HepG2 (cell line): Measurements from ENCODE around the gene SHLD1. TPM values are rescaled to one million over a fixed set of nuclear protein-coding genes. Genes with fewer than 3 reads are reported as not detected.

ENCODE experiments used
- ATAC-seq: fragments of 200-7000 bp; cut with Tn5 transposase; 3 replicates; pipeline ENCODE4 v1.9.1; 2020; ENCODE audit warnings: mild to moderate bottlenecking, moderate library complexity
- BruUV-seq: library from RNA; stranded (reverse); fragments of 400-500 nt; replicated peaks from 2 replicates; lab custom pipeline; 2021; lab: Mats Ljungman, UMichigan
- CTCF ChIA-PET: fragments of 300-600 bp; formaldehyde crosslinking; extraction: SDS; loops from one replicate; lab custom pipeline; 2021; ENCODE audit warnings: low total read pairs, inconsistent platforms, low intra/inter-chr PET ratio; lab: Yijun Ruan, JAX
- POLR2A ChIA-PET: fragments of 350-600 bp; sonication (Branson Sonifier 250); formaldehyde crosslinking; loops from one replicate; lab custom pipeline; 2020; ENCODE audit warnings: antibody characterized with exemption, inconsistent platforms; lab: Yijun Ruan, JAX
- DNase-seq: peaks from one replicate; pipeline ENCODE4 v3.0.0-alpha.2; 2015; ENCODE audit warnings: low spot score
- FAIRE-seq: peaks from 3 replicates; lab custom pipeline; 2011; peaks lifted over from hg19 to GRCh38; lab: Jason Lieb, UNC
- H2AFZ ChIP-seq: one replicate; pipeline ENCODE4 v1.6.1; 2011; ENCODE audit warnings: low read length, inconsistent platforms
- H3K27ac ChIP-seq: fragments of 300-600 bp; 3 replicates; pipeline ENCODE4 v1.8.0; 2011; ENCODE audit warnings: mixed run types, mild to moderate bottlenecking, mixed read lengths, low read length, inconsistent platforms; ENCODE audit not compliant: insufficient read depth; ENCODE audit errors: extremely low read length
- H3K27me3 ChIP-seq, 2 experiments: fragments of 200-600 bp in 1 of 2; 2 replicates in 1 of 2; 3 replicates in 1 of 2; pipeline versions ENCODE4 v1.6.0 to v1.8.0; 2011; ENCODE audit warnings: low read length in 2 of 2, mild to moderate bottlenecking in 2 of 2, moderate library complexity in 2 of 2, inconsistent platforms in 1 of 2; ENCODE audit not compliant: insufficient read depth in 2 of 2, control insufficient read depth in 1 of 2
- H3K36me3 ChIP-seq, 2 experiments: fragments of 200-600 bp in 1 of 2; replicated peaks in 1 of 2; 2 replicates in 1 of 2; 3 replicates in 1 of 2; pipeline versions ENCODE4 v1.5.1 to v1.8.0; 2011; ENCODE audit warnings: low read length in 2 of 2, inconsistent platforms in 1 of 2; ENCODE audit not compliant: insufficient read depth in 2 of 2, control insufficient read depth in 1 of 2
- H3K4me1 ChIP-seq: 2 replicates; pipeline ENCODE4 v1.5.1; 2012; ENCODE audit warnings: low read length, inconsistent platforms; ENCODE audit not compliant: insufficient read depth
- H3K4me2 ChIP-seq: 2 replicates; pipeline ENCODE4 v1.6.0; 2011; ENCODE audit warnings: low read depth, low read length, inconsistent platforms
- H3K4me3 ChIP-seq, 3 experiments: fragments of 200-600 bp in 1 of 3; sonication (generic), shearing (Covaris generic) in 1 of 3; replicated peaks in 1 of 3; 2 replicates each; pipeline ENCODE4 v1.5.1; 2011 to 2016; ENCODE audit warnings: low read length in 3 of 3, inconsistent platforms in 2 of 3, low read depth in 2 of 3, mild to moderate bottlenecking in 2 of 3, control low read depth in 1 of 3, mixed read lengths in 1 of 3; ENCODE audit not compliant: insufficient read depth in 1 of 3
- H3K79me2 ChIP-seq: one replicate; pipeline ENCODE4 v1.6.1; 2011; ENCODE audit warnings: low read length, inconsistent platforms; ENCODE audit not compliant: insufficient read depth
- H3K9ac ChIP-seq: 2 replicates; pipeline ENCODE4 v1.6.0; 2011; ENCODE audit warnings: mild to moderate bottlenecking, low read depth, low read length, inconsistent platforms; ENCODE audit not compliant: insufficient read depth
- H3K9me3 ChIP-seq: 2 replicates; pipeline ENCODE4 v1.5.1; 2012; ENCODE audit warnings: mild to moderate bottlenecking, low read length
- H4K20me1 ChIP-seq: 2 replicates; pipeline ENCODE4 v1.6.0; 2011; ENCODE audit warnings: inconsistent platforms, mild to moderate bottlenecking, low read length, moderate library complexity; ENCODE audit not compliant: insufficient read depth
- ATAD3A ChIP-seq: sonication (generic); formaldehyde crosslinking; IDR thresholded peaks from 2 replicates; pipeline ENCODE4 v1.4.0; 2020; ENCODE audit warnings: missing genetic modification reagents
- ELF1 ChIP-seq: sonication (generic); formaldehyde crosslinking; IDR thresholded peaks from 2 replicates; pipeline ENCODE4 v1.4.0; 2020; ENCODE audit warnings: missing genetic modification reagents
- KMT2B ChIP-seq: IDR thresholded peaks from 2 replicates; pipeline ENCODE4 v1.6.1; 2016; ENCODE audit warnings: missing genetic modification reagents, missing compliant biosample characterization
- REXO4 ChIP-seq: sonication (generic); formaldehyde crosslinking; IDR thresholded peaks from 2 replicates; pipeline ENCODE4 v1.8.0; 2022; ENCODE audit warnings: missing genetic modification reagents, mild to moderate bottlenecking, borderline replicate concordance
- SALL2 ChIP-seq: sonication (generic); formaldehyde crosslinking; IDR thresholded peaks from 2 replicates; pipeline ENCODE4 v1.8.1; 2023; ENCODE audit warnings: mild to moderate bottlenecking, missing genetic modification reagents, inconsistent platforms
- ZNF160 ChIP-seq: sonication (generic); formaldehyde crosslinking; IDR thresholded peaks from 2 replicates; pipeline ENCODE4 v1.8.0; 2022; ENCODE audit warnings: mild to moderate bottlenecking, inconsistent platforms, missing genetic modification reagents
- ZNF263 ChIP-seq: sonication (generic); formaldehyde crosslinking; IDR thresholded peaks from 2 replicates; pipeline ENCODE4 v1.4.0; 2020; ENCODE audit warnings: missing genetic modification reagents
- ZNF496 ChIP-seq: sonication (generic); formaldehyde crosslinking; IDR thresholded peaks from 2 replicates; pipeline ENCODE4 v1.8.1; 2023; ENCODE audit warnings: mild to moderate bottlenecking, moderate library complexity, missing genetic modification reagents; ENCODE audit not compliant: insufficient replicate concordance
- ZNF567 ChIP-seq: sonication (generic); formaldehyde crosslinking; IDR thresholded peaks from 2 replicates; pipeline ENCODE4 v1.8.1; 2023; ENCODE audit warnings: mild to moderate bottlenecking, missing genetic modification reagents, borderline replicate concordance
- ZNF737 ChIP-seq: sonication (generic); formaldehyde crosslinking; IDR thresholded peaks from 2 replicates; pipeline ENCODE4 v1.5.0; 2020; ENCODE audit warnings: missing genetic modification reagents, mild to moderate bottlenecking, borderline replicate concordance
- WGBS: methylation state at CpG from one replicate; pipeline ENCODE4 v1.1.6; 2017; ENCODE audit warnings: low lambda C conversion rate; 5-methylcytosine and 5-hydroxymethylcytosine counted together
- in situ Hi-C: cut with HindIII; loops from 2 replicates; pipeline ENCODE4 v1.10.0; 2017; ENCODE audit warnings: low pct_unique_long_range_greater_than_20kb; ENCODE audit not compliant: extremely low pct_ligation_motif_present
- intact Hi-C: fragments of 100-400 bp; cut with micrococcal nuclease; formaldehyde crosslinking; loops from one replicate; pipeline ENCODE4 v1.10.0; 2022; ENCODE audit not compliant: unreplicated experiment
- polyA plus RNA-seq, 8 experiments: library from polyadenylated mRNA; depleted of rRNA in 3 of 8; stranded (reverse) in 7 of 8; unstranded in 1 of 8; fragments of >200 nt; fragmentation: Illumina TruSeq in 4 of 8; extraction: Trizol in 4 of 8; gene quantifications; 2 replicates each; pipeline versions ENCODE4 v1.2.1 to v1.2.3, GENCODE V29; 2011 to 2016; ENCODE audit warnings: low read depth in 4 of 8, missing spikeins in 1 of 8, mixed read lengths in 1 of 8; ENCODE audit not compliant: insufficient read depth in 1 of 8
- total RNA-seq, 5 experiments: library from RNA; depleted of rRNA; stranded (reverse); fragments of >200 nt; fragmentation: Illumina TruSeq; extraction: Trizol; gene quantifications; 2 replicates each; pipeline ENCODE4 v1.2.3, GENCODE V29; 2016; ENCODE audit warnings: low read depth in 1 of 5
- TF ChIP-seq, protein P1 (sequence below): sonication (generic); formaldehyde crosslinking; IDR thresholded peaks from 2 replicates; pipeline ENCODE4 v1.8.1; 2023; ENCODE audit warnings: missing genetic modification reagents, mild to moderate bottlenecking, borderline replicate concordance
- TF ChIP-seq, protein P2 (sequence below): sonication (generic); formaldehyde crosslinking; conservative IDR thresholded peaks from 2 replicates; pipeline ENCODE4 v1.4.0; 2020; ENCODE audit warnings: missing genetic modification reagents
- TF ChIP-seq, protein P3 (sequence below): sonication (generic); formaldehyde crosslinking; IDR thresholded peaks from 2 replicates; pipeline ENCODE4 v1.4.0; 2020; ENCODE audit warnings: missing genetic modification reagents, borderline replicate concordance

SHLD1 gene
- total and polyA plus RNA-seq, 2 of the 13 experiments (the other 11 are each of a cell fraction or from before 2014, with no cell fraction given): 8.9 to 10.0 TPM

DNA sequence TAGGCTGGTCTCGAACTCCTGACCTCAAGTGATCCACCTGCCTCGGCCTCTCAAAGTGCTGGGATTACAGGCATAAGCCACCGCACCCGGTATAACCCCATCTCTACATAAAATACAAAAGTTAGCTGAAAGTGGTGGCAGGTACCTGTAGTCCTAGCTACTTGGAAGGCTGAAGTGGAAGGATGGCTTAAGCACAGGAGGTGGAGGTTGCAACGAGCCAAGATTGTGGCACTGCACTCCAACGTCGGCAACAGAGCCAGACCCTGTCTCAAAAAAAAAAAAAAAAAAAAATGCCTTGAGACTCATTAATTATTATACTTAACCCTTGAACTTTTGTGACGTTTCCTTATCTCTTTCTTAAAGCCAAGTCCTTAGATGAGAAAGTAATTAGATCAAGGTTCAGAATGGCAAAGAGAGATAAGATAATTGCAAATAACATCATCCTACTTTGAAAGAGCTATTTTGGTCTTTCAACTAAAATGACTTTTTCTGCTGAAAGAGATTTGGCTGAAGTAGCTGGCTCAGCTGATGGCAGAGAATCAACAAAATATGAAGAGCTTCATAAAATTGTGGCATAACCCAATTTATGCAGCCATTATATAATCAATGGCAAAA, 4.7 kb upstream of the SHLD1 start:
- CTCF ChIA-PET: no interaction called here
- TF ChIP-seq ZNF160 (no peak), ATAD3A (CRISPR knock-in tag) (no peak)
- intact Hi-C loops (no loop called here), in situ Hi-C loops (no loop called here)
- DNase-seq (no peak), FAIRE-seq (peak; percentile 12), ATAC-seq (no peak)
- H3K79me2 ChIP-seq: no peaks in the 10 kb centered on the region
- no peak overlapping the region for H3K27ac ChIP-seq
- 0 out of 2 replicates have a peak overlapping the region, but pooled peaks have one; percentile 3 for H3K4me2 ChIP-seq
- no peak overlapping the region for H2AFZ ChIP-seq
- no peak overlapping the region for H3K4me3 ChIP-seq
- H3K27me3 ChIP-seq: no peaks in the 10 kb centered on the region
- no peaks in the 10 kb centered on the region for H3K36me3 ChIP-seq
- H3K4me1 ChIP-seq: peaks cover 33% of the 10 kb centered on the region
- POLR2A ChIA-PET: no interaction called here
- WGBS: 32% methylated on average over 8 of the region's 8 CpGs
- no peaks in the 10 kb centered on the region for H4K20me1 ChIP-seq
- no peak overlapping the region for H3K9ac ChIP-seq
- no TSS peak for BruUV-seq
- no peaks in the 10 kb centered on the region for H3K9me3 ChIP-seq

DNA sequence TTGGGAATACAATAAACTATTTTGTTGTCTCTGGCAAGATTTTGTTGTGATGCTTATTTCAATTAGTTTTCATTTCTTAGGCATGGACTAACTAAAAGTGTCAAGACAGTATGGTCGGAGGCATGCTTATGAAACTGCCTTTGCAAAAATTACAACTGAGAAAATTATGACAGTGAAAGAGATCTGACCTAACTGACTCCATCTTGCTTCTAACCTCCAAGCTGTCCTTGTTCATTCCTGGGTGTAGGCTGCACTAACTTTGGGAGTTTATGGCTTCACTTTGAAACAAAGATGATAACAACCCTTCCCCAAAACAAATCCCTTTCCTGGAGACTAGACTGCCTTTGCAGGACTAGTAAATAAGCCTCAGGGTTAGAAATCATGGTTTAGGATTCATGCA, 4.1 kb upstream of the SHLD1 start:
- no TSS peak for BruUV-seq
- no peak overlapping the region for H3K4me2 ChIP-seq
- peaks cover under 1% of the 10 kb centered on the region for H3K79me2 ChIP-seq
- no peak overlapping the region for H3K9ac ChIP-seq
- in situ Hi-C loops: no loop called here
- no peak for FAIRE-seq
- WGBS: 78% methylated on average over 1 of the region's 1 CpG
- ChIA-PET POLR2A (no interaction called here), CTCF (no interaction called here)
- no peak for ATAC-seq
- no peak overlapping the region for H3K4me3 ChIP-seq
- no peak overlapping the region for H3K27ac ChIP-seq
- H3K4me1 ChIP-seq: peaks cover 37% of the 10 kb centered on the region
- intact Hi-C loops: no loop called here
- no peak for DNase-seq
- no peaks in the 10 kb centered on the region for H3K9me3 ChIP-seq
- no peaks in the 10 kb centered on the region for H4K20me1 ChIP-seq
- no peak overlapping the region for H2AFZ ChIP-seq
- no peaks in the 10 kb centered on the region for H3K36me3 ChIP-seq
- no peaks in the 10 kb centered on the region for H3K27me3 ChIP-seq
- no peak for TF ChIP-seq ELF1 (CRISPR knock-in tag)
- TF ChIP-seq KMT2B: no peak
- no peak for TF ChIP-seq ZNF263 (CRISPR knock-in tag)
- TF ChIP-seq ZNF496: no peak
- TF ChIP-seq, protein P1, sequence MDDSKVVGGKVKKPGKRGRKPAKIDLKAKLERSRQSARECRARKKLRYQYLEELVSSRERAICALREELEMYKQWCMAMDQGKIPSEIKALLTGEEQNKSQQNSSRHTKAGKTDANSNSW (CRISPR knock-in tag): no peak
- TF ChIP-seq ZNF737 (CRISPR knock-in tag): no peak
- no peak for TF ChIP-seq SALL2 (CRISPR knock-in tag)
- TF ChIP-seq REXO4 (CRISPR knock-in tag): no peak
- TF ChIP-seq, protein P2, sequence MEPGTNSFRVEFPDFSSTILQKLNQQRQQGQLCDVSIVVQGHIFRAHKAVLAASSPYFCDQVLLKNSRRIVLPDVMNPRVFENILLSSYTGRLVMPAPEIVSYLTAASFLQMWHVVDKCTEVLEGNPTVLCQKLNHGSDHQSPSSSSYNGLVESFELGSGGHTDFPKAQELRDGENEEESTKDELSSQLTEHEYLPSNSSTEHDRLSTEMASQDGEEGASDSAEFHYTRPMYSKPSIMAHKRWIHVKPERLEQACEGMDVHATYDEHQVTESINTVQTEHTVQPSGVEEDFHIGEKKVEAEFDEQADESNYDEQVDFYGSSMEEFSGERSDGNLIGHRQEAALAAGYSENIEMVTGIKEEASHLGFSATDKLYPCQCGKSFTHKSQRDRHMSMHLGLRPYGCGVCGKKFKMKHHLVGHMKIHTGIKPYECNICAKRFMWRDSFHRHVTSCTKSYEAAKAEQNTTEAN (CRISPR knock-in tag): no peak
- TF ChIP-seq ZNF567: no peak
- TF ChIP-seq, protein P3, sequence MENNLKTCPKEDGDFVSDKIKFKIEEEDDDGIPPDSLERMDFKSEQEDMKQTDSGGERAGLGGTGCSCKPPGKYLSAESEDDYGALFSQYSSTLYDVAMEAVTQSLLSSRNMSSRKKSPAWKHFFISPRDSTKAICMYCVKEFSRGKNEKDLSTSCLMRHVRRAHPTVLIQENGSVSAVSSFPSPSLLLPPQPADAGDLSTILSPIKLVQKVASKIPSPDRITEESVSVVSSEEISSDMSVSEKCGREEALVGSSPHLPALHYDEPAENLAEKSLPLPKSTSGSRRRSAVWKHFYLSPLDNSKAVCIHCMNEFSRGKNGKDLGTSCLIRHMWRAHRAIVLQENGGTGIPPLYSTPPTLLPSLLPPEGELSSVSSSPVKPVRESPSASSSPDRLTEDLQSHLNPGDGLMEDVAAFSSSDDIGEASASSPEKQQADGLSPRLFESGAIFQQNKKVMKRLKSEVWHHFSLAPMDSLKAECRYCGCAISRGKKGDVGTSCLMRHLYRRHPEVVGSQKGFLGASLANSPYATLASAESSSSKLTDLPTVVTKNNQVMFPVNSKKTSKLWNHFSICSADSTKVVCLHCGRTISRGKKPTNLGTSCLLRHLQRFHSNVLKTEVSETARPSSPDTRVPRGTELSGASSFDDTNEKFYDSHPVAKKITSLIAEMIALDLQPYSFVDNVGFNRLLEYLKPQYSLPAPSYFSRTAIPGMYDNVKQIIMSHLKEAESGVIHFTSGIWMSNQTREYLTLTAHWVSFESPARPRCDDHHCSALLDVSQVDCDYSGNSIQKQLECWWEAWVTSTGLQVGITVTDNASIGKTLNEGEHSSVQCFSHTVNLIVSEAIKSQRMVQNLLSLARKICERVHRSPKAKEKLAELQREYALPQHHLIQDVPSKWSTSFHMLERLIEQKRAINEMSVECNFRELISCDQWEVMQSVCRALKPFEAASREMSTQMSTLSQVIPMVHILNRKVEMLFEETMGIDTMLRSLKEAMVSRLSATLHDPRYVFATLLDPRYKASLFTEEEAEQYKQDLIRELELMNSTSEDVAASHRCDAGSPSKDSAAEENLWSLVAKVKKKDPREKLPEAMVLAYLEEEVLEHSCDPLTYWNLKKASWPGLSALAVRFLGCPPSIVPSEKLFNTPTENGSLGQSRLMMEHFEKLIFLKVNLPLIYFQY (CRISPR knock-in tag): no peak
